Urothelium cell line (cell line): ENCODE data around the gene MARCHF10.

Source experiments
- DNase-seq: peaks from one replicate; pipeline ENCODE4 v3.0.0; 2011; ENCODE audit warnings: low spot score, mixed read lengths
- FAIRE-seq: peaks from 2 replicates; lab custom pipeline; 2011; peaks lifted over from hg19 to GRCh38; lab: Jason Lieb, UNC

Gene MARCHF10

DNA sequence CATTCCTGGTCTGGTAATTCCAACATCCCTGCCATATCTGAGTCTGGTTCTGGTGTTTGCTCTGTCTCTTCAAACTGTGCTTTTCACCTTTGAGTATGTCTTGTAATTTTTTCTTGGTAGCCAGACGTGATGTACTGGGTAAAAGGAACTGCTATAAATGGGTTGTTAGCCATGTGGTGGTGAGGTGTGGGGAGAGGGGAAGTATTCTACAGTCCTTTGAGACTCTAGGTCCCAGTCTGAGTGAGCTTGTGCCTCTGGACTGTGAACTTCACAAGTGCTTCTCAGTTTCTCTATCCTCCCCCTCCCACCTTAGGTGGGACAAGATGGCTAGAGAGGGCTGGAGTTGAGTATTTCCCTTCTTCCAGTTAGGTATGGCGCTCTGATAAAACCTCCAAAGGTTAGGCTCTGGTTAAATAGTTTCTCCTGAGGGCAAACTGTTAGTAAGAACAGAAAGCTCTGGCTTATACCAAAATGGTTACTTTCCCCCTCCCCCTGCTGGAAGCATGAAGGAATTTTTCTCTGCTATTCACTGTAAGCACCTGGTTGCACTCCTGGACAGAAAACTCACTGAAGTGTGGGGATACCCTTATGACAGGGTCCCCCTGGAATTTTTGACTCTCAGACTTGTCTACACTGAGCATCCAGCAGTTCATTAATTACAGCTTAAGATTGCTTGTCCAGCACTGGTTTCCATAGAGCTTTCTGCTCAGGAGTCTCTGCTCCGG, 87.8 kb downstream of the MARCHF10 start:
- DNase-seq (no peak), FAIRE-seq (no peak)

DNA sequence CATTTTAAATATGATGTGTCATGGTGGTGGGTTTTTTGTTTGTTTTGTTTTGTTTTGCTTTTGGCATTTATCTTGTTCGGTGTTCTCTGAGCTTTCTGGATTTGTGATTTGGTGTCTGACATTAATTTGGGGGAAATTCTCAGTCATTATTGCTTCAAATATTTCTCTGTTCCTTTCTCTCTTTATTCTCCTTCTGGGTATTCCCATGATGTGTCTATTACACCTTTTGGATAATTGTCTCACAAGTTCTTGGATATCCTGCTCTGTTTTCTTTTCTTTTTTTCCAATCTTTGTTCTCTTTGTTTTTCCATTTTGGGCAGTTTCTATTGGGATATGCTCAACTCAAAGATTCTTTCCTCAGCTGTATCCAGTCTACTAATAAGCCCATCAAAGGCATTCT, 88.5 kb downstream of the MARCHF10 start:
- DNase-seq (no peak), FAIRE-seq (no peak)

DNA sequence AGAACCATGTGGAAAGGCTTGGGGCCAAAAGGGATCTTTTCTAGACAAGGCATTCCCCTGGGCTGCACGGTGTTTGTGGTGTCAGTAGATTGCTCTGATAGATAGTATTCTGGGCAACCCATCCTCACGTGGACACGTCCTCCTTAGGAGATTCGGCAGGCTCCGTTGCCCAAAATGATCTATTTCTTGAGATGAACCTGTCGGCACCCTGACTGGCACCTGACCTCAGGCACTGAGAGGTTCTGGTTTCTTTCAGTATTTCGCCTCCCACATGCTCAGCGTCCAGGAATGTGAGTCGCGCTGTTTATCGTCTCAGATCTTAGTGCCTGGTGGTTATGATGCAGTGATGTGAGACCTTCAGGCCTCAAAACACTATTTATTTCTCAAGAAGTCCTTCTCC, 89.7 kb downstream of the MARCHF10 start:
- DNase-seq (peak; percentile 83), FAIRE-seq (peak; percentile 84)

DNA sequence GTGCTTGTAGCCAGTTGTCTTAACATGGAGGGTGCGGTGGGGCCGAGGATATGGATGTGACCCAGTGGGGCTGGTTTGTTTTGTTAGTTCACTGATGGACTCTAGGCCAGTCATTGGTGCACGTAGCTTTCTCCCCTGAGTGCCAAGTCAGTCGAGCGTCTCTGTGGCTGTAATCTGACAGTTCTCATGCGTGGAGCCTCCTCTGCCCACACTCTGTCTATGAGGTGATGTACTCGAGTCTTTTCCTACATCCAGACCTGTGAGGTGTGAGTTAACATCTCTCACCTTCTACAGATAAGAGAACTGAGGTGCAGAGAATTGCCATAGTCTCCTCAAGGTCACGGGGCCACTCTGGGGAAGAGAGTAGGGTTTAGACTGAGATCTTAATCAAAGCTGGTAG, 90.2 kb downstream of the MARCHF10 start:
- peak; percentile 79 for FAIRE-seq

GRCh38 chr17:62717589-62717855, 90.6 kb downstream of the MARCHF10 start:
- DNase-seq (no peak), FAIRE-seq (no peak)

More for the DNA sequence above, 90.2 kb downstream of the MARCHF10 start:
- no peak for DNase-seq

DNA sequence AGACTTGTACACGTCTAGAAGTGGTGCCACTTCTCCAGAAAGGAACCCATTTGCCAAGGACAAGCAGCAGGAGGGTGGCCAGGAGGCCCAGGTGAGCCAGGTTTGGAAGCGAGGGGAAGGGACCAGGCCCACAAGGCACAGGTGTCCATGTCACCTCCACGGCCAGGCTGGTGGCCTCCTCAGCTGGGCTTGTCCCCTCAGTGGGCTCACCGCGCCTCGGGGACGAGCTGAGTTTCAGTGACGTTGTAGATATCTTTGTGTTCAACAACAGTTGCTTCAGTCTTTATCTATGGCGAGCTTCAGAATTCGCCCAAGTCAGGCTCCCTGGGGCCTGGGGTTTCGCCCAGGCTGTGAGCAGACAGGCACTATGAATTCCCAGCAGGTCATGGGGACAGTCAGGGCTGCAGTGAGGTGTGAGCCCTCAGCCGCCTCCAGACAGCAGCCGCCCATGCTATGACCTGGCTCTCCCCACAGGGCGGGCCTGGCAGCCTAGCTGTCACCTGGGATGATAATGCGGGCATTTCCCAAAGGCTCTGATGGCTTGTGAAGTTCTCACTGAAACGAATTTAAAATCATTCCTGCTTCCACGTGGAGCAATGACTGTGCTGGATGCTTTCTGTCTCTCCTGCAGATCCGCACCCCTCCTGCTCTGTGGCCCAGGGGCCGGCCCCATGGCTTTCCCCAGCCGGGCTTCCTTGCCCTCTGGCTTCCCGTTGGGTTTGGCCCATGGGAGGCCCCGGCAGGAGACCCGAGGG, 91.1 kb downstream of the MARCHF10 start:
- DNase-seq (no peak), FAIRE-seq (peak; percentile 76)

GRCh38 chr17:62715882-62716390, 92.2 kb downstream of the MARCHF10 start:
- no peak for DNase-seq
- FAIRE-seq: peak; percentile 93

DNA sequence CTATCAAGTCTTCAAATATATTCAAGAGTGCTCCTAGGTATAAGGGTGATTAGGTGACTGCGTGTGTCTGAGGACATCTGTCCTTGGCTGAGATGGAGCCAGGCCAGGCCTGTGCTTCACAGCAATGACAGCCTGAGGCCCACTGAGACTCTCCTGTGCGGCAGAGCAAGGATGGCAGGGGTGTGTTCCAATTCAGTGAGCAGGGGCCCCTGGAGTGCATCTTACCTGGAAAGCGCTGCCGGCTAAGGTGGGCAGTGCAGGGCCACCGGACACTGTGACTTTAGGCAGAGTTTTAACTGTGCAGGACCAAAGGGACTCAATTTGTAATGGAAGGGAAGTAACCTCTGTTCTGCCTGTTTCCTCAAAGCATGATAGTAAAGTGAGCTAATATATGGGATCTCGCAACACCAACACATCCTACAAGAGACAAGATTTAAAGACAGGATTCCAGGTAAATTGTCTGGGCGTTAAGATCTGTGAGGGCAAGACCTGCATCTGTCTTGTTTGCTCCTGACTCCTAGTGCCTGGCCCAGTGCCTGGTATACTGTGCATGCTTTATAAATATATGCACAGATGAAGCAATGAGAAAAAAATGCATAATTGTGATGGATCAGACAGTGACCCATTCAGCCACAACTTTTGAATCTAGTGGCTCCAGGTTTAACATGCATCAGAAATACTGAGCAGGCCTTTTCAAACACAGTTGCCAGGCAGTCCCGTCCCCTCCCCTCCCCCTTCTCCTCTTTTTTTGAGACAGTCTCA, 93.9 kb downstream of the MARCHF10 start:
- no peak for DNase-seq
- peak; percentile 23 for FAIRE-seq

GRCh38 chr17:62713086-62713881, 94.8 kb downstream of the MARCHF10 start:
- peak; percentile 44 for FAIRE-seq
- no peak for DNase-seq

- DNase-seq (no peak), FAIRE-seq (peak; percentile 35)
Observed at GRCh38 chr17:62712171-62712581, 95.9 kb downstream of the MARCHF10 start.

DNA sequence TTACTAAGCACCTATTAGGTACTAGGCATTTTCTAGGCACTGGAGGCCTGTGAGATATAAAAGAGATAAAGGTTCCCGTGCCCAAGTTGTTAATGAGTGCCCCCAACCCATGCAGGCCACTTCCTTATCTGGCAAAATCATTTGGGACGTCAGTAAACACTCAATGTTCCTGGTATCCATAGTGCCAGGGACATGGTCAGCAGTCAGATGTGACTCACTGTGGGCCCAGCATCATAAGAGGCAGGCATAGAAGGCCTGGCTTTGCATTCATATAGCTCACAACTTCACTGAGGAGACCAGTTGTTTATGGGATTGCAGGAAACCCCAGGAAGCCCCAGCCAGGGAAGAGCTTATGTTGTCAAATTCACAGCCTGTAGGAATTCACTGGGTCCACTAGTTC, 99.5 kb downstream of the MARCHF10 start:
- no peak for DNase-seq
- FAIRE-seq: peak; percentile 73

DNA sequence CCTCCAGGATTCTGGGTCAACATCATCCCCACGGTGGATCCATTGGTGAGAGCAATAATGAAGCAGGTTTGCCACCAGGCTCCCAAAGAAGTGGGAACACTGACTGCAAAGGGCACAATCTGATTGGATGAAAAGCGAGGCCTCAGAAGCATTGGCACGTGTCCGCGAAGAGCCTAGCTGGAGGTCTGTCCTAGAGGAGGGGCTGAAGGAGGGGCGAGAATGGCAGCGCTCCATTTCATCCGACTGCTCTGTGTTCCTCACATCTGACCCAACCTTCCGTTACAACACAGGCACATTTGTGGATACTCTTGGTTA, 100.7 kb downstream of the MARCHF10 start:
- DNase-seq (no peak), FAIRE-seq (no peak)

GRCh38 chr17:62706598-62707424, 101.3 kb downstream of the MARCHF10 start:
- no peak for DNase-seq

GRCh38 chr17:62705778-62706597, 102.1 kb downstream of the MARCHF10 start:
- DNase-seq (no peak), FAIRE-seq (peak; percentile 89)

More at GRCh38 chr17:62706598-62707424, 101.3 kb downstream of the MARCHF10 start:
- FAIRE-seq: peak; percentile 71

DNA sequence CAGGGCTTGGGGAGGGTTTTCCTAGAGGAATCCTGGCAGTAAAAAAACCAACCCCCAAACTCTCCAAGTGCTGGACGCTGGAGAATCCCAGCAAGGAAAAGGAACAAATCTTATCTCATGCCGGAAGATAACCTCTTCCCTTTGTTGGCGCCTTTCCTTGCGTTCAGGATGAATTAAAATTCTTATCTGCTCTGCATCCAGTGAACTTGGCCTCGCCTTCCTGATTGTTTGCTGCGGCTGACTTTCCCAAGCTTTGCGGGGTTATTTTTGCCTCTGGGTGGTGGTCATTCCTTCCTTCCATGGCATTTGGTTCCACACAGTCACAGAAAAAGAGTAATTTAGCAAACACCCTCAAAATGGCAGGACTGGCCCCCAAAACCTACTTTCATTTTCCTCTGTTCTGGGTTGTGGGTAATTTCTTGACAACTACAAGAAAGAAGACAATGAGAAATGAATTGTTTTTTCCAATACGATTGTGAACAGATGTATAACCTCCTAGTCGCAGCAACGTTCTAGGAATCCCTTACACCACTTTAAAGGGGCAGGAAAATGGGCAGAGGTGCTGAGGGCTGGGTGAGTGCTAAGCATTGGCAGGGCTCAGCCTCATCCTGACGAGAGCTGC, 102.8 kb downstream of the MARCHF10 start:
- DNase-seq (no peak), FAIRE-seq (no peak)

- DNase-seq (peak; percentile 70), FAIRE-seq (no peak)
Observed at GRCh38 chr17:62704381-62704971, 103.6 kb downstream of the MARCHF10 start.

GRCh38 chr17:62703776-62704380, 104.2 kb downstream of the MARCHF10 start:
- peak; percentile 42 for FAIRE-seq
- peak; percentile 97 for DNase-seq

DNA sequence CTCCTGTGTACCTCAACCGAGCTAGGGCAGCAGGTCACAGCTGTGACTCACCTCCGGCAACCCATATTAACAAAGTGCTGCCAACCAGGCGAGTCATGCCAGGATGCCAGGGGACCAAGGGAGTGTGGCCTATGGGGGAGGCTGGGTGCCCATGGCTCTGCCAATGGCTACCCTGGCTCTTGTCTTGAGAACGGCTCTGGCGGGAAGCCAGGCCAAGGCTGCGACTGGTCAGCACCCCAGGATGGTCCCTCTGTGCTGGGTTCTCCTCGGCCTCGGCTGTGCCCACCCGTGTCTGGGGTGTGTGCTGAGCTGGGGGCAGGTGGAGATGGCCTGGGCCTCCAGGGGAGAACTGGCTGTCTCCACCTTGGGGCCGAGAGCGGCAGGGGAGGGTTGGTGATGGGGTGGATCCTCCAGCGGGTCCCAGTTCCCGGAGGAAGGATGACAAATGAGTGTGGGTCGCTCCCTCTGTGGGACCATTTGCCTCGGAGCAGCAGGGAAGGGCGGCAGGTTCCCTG, 104.8 kb downstream of the MARCHF10 start:
- DNase-seq: peak; percentile 80
- FAIRE-seq: peak; percentile 97
